ENCODE measurements around the gene FOXN1.

GRCh38 chr17:28575126-28575795 lies 69.1 kb downstream of the FOXN1 start:
- no peak for TF ChIP-seq POLR2A (IDR thresholded peaks at IDR 0.05; ENCODE audit: low read depth, low read length)
- no peak for TF ChIP-seq POLR2AphosphoS5 (IDR thresholded peaks at IDR 0.05; ENCODE audit: low read depth, low read length)
- no peak for TF ChIP-seq SPI1 (IDR thresholded peaks at IDR 0.05; ENCODE audit: low read depth, low read length)
- TF ChIP-seq TAF1 (IDR thresholded peaks at IDR 0.05; ENCODE audit: low read depth, low read length) = no peak
- TF ChIP-seq PAX5 (IDR thresholded peaks at IDR 0.05; ENCODE audit: insufficient read depth, low read length, severe bottlenecking) = no peak
- TF ChIP-seq POU2F2 (IDR thresholded peaks at IDR 0.05; ENCODE audit: low read depth, low read length) = no peak

Measured in GM12891 (cell line).